ENCODE measurements around the gene GMDS. TPM values are rescaled to one million over a fixed set of nuclear protein-coding genes. Genes with fewer than 3 reads are reported as not detected.
A peak's percentile ranks its signal among the peaks of the same experiment; 100 is the strongest.

GMDS gene
- total and polyA plus RNA-seq, 2 of the 13 experiments (the other 11 are each of a cell fraction or from before 2014, with no cell fraction given) = 64.4 to 112 TPM

DNA sequence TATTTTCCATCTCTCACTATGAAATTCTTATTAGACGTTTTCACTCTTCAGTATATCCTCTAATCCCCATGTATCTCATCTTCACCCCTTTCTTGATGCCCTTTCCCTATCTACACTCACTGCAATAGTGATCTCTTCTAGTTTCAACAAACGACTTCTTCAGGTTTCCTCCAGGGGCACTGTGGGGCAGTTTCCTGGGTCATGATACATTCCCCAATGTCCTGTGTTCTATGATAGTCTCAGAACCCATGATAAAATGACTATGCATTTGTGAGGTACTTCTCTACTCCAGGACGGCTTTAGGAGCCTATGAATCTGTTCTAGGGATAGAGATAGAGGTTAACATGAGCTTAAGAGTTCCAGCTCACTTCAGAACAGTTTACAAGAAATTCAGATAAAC is 452.4 kb downstream of the GMDS start:
- no peak overlapping the region for H3K9ac ChIP-seq (ENCODE audit: insufficient read depth, low read depth, low read length)
- no peaks in the 10 kb centered on the region for H3K79me2 ChIP-seq (ENCODE audit: insufficient read depth, low read length)
- ATAC-seq (peak; percentile 96), FAIRE-seq (peak; percentile 36), DNase-seq (ENCODE audit: low spot score) (peak; percentile 53)
- H2AFZ ChIP-seq (ENCODE audit: low read length) = no peak overlapping the region
- POLR2A ChIA-PET = no interaction called here
- H3K9me3 ChIP-seq (ENCODE audit: low read length) = no peaks in the 10 kb centered on the region
- 0 out of 2 replicates have a peak, but pooled peaks cover 6% of the 10 kb centered on the region for H3K4me1 ChIP-seq (ENCODE audit: insufficient read depth, low read length)
- no peaks in the 10 kb centered on the region for H3K27me3 ChIP-seq (ENCODE audit: control insufficient read depth in 1 of 2, insufficient read depth in 2 of 2, low read length in 2 of 2)
- intact Hi-C loops (cut with micrococcal nuclease; ENCODE audit: unreplicated experiment) (loop anchor here (5.0 to 10.0 kb wide), 2 partner anchors 312 to 404 kb away; no protein-coding TSS in a partner anchor), in situ Hi-C loops (cut with HindIII; ENCODE audit: extremely low pct_ligation_motif_present, low pct_unique_long_range_greater_than_20kb) (no loop called here)
- H3K36me3 ChIP-seq (replicated peaks in 1 of 2; ENCODE audit: control insufficient read depth in 1 of 2, insufficient read depth in 2 of 2, low read length in 2 of 2) = peaks cover 0 to 6% of the 10 kb centered on the region in 2 experiments; a peak in 3 of 5 replicates
- CTCF ChIA-PET (ENCODE audit: low intra/inter-chr PET ratio, low total read pairs) = no interaction called here
- H3K4me3 ChIP-seq (replicated peaks in 1 of 3; ENCODE audit: insufficient read depth in 1 of 3, low read depth in 2 of 3, low read length in 3 of 3) = no peak overlapping the region
- BruUV-seq (replicated peaks) = no TSS peak
- no peak overlapping the region for H3K27ac ChIP-seq (ENCODE audit: extremely low read length, insufficient read depth, low read length)
- H3K4me2 ChIP-seq (ENCODE audit: low read depth, low read length) = no peak overlapping the region
- whole genome bisulfite sequencing (ENCODE audit: low lambda C conversion rate) = 52% methylated on average over 3 of the region's 3 CpGs
- TF ChIP-seq STAG1 (CRISPR knock-in tag; IDR thresholded peaks at IDR 0.05) (peak; percentile 49), RBM22 (optimal IDR thresholded peaks at IDR 0.05; ENCODE audit: low read length) (peak; percentile 59), ZNF121 (CRISPR knock-in tag; IDR thresholded peaks at IDR 0.05) (no peak)
- TF ChIP-seq, protein P1, sequence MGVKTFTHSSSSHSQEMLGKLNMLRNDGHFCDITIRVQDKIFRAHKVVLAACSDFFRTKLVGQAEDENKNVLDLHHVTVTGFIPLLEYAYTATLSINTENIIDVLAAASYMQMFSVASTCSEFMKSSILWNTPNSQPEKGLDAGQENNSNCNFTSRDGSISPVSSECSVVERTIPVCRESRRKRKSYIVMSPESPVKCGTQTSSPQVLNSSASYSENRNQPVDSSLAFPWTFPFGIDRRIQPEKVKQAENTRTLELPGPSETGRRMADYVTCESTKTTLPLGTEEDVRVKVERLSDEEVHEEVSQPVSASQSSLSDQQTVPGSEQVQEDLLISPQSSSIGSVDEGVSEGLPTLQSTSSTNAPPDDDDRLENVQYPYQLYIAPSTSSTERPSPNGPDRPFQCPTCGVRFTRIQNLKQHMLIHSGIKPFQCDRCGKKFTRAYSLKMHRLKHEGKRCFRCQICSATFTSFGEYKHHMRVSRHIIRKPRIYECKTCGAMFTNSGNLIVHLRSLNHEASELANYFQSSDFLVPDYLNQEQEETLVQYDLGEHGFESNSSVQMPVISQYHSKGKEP (CRISPR knock-in tag; IDR thresholded peaks at IDR 0.05) = no peak
- TF ChIP-seq, protein P2, sequence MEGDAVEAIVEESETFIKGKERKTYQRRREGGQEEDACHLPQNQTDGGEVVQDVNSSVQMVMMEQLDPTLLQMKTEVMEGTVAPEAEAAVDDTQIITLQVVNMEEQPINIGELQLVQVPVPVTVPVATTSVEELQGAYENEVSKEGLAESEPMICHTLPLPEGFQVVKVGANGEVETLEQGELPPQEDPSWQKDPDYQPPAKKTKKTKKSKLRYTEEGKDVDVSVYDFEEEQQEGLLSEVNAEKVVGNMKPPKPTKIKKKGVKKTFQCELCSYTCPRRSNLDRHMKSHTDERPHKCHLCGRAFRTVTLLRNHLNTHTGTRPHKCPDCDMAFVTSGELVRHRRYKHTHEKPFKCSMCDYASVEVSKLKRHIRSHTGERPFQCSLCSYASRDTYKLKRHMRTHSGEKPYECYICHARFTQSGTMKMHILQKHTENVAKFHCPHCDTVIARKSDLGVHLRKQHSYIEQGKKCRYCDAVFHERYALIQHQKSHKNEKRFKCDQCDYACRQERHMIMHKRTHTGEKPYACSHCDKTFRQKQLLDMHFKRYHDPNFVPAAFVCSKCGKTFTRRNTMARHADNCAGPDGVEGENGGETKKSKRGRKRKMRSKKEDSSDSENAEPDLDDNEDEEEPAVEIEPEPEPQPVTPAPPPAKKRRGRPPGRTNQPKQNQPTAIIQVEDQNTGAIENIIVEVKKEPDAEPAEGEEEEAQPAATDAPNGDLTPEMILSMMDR (CRISPR knock-in tag; IDR thresholded peaks at IDR 0.05) = peak; percentile 49
- no peaks in the 10 kb centered on the region for H4K20me1 ChIP-seq (ENCODE audit: insufficient read depth, low read length)
